Measurements from ENCODE around the gene ABI1.

ABI1 gene

DNA sequence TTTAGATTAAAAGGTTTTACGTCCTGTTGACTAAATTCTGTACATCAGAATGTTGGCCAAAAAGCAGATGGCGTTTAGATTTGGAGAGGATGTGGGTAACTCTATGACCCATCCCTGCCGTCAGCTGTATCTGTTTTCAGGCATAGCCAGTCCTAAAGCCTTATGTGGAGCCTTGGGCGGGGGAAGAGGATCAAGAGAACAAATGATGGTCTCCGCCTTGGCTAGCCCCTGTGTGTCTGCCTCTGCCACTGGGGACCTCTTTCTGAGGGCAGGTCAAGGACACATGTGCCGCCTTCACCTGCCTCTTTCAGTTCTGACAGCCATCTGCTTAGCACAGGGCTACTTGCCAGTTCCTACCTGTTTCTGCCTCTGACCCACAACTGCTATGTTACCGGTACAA lies 139.2 kb downstream of the ABI1 start:
- in situ Hi-C loops (cut with MboI; ENCODE audit: low sequenced_read_pairs), result no loop called here

DNA sequence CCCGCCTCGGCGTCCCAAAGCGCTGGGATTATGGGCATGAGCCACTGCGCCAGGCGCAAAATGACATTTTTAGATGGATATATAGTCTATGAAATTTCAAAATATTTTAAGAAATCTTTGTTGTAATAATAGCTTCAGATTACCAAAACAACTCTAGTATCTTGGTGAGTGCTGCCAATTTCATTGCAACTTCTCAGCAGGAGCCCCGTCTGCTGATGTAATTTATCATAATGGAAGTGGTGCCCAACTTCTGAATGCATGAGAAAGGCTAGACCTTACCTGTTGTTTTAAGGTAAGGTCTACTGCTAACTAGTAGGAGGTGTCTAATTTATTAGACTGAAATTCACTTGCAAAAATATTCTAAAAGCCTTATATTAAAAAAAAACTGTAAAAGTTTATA lies 143.3 kb downstream of the ABI1 start:
- in situ Hi-C loops (cut with MboI; ENCODE audit: low sequenced_read_pairs), result no loop called here

DNA sequence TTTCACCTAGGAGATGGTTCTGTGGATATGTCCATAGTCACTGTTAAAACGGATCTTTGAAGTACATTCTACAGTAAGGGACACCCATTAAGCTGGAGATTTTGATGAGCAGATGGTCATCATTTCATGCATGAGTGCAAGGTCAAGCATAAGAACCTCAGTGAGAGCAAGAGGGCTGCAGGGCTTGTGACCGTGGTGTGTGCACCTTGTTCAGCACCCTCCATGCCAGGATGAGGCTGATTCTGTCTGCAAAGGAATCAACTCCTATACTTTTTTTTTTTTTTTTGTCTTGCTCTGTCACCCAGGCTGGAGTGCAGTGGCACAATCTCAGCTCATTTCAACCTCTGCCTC lies 145.6 kb downstream of the ABI1 start:
- in situ Hi-C loops (cut with MboI; ENCODE audit: low sequenced_read_pairs), result no loop called here

DNA sequence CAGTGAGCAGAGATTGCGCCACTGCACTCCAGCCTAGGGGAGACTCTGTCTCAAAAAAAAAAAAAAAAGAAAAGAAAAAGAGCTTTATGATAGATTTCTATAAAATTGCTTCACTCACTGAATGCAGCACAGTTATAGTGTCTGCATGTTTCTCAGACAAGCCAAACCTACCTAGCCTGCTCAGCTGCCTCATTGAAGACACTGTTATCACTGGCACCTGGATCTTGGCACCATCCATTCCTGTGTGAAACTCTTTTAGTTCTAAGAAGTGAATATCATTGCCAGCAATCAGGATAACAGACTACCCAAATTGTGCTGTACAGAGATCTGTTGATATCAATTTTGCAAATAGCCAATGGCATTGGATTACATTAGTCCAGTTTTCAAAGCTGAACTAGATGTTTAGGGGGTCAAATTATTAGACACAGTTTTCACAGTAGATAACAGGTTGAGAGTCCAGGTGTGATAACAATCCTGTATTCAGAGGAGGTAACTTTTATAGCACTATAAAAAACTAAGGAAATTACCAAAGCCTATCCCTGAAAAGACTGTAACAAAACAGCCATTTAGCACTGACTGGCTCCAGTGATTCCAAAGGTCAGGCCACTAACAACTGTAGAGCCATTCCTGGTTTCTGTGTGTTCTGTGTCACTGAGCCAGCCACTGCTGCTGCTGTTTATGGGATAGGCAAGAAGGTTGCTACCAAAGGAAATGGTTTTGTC lies 146.2 kb downstream of the ABI1 start:
- in situ Hi-C loops (cut with MboI; ENCODE audit: low sequenced_read_pairs), result no loop called here

DNA sequence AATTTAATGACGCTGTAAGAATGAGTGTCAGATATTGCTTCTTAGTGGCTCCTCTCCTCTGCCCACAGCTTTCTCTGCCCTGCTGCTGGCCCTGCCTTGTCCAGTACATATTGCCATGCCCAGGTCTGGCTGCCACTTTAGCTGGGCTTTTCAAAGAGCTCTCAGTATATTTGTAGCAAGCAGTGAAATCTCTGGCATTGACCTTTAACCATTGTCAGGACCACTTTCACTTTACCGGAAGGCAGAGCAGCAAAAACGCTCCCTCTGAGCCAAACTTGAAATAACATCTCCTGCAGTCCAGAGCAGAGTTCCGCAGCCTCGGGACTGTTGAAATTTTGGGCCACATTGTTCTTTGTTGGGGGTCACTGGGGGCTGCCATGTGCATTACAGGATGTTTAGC lies 149.4 kb downstream of the ABI1 start:
- in situ Hi-C loops (cut with MboI; ENCODE audit: low sequenced_read_pairs), result no loop called here

DNA sequence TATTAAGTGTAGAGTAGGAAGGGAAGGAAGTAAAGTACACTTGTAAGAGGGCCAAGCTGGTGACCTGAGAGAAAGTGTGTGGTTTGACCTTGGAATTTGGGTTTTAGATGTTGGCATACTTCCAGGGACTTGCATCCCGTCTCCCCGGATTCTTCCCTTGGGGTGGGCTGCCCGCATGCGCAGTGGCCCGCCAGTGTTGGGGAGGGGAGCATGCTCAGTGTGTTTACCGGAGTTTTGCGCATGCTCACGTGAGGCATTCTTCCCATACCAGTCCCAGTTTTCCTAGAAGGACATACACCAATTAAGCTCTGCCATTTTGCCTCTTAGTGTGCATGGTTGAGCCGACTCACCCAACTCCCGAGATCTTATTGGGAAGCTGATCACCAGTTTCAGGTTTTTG lies 153.8 kb downstream of the ABI1 start:
- in situ Hi-C loops (cut with MboI; ENCODE audit: low sequenced_read_pairs), result no loop called here

DNA sequence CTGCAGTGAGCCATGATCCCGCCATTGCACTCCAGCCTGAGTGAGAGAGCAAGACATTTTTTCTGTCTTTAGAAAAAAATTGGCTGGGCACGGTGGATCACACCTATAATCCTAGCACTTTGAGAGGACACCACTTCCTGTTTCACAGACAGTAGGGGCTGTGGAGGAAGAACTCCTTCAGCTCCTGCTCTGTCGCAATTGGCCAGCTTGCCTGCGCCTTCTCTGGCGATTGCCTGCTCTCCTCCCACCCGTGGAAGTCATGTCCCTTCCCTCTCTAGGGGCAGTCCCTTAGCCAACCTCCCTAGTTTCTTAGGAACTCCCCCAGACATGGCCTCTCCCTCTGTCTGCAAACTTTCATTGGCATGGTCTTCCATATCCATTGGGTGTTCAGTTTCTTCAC lies 154.6 kb downstream of the ABI1 start:
- in situ Hi-C loops (cut with MboI; ENCODE audit: low sequenced_read_pairs), result no loop called here

DNA sequence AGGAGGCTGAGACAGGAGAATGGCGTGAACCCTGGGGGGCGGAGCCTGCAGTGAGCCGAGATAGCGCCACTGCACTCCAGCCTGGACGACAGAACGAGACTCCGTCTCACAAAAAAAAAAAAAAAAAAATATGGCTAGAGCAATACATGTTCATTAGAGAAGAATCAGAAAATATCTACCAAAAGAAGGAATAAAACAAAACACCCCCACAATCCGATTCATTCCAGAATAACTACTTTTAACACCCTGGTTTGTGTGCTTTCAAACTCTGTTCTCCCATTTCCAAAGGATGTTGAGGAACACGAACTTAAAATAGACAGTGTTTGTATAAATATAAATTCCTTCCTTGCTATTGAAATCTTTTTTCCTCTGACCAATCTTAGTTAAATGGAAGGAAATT lies 156.8 kb downstream of the ABI1 start:
- in situ Hi-C loops (cut with MboI; ENCODE audit: low sequenced_read_pairs), result no loop called here

DNA sequence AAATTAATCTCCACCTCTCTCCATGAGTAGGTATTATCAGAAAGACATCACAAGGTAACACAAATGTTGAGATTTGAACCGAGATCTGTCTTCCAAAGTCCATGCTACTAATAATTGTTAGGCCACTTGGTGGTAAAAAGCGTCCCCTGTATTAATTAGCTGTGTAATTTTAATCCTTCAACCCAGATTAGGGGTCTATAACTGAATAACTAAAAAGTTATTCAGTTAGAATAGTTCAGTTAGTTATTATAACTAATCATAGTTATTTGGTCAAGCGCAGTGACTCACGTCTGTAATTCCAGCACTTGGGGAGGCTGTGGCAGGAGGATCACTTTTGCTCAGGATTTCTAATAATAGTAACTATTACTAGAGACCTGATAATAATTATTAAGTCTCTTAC lies 157.7 kb downstream of the ABI1 start:
- in situ Hi-C loops (cut with MboI; ENCODE audit: low sequenced_read_pairs), result no loop called here

DNA sequence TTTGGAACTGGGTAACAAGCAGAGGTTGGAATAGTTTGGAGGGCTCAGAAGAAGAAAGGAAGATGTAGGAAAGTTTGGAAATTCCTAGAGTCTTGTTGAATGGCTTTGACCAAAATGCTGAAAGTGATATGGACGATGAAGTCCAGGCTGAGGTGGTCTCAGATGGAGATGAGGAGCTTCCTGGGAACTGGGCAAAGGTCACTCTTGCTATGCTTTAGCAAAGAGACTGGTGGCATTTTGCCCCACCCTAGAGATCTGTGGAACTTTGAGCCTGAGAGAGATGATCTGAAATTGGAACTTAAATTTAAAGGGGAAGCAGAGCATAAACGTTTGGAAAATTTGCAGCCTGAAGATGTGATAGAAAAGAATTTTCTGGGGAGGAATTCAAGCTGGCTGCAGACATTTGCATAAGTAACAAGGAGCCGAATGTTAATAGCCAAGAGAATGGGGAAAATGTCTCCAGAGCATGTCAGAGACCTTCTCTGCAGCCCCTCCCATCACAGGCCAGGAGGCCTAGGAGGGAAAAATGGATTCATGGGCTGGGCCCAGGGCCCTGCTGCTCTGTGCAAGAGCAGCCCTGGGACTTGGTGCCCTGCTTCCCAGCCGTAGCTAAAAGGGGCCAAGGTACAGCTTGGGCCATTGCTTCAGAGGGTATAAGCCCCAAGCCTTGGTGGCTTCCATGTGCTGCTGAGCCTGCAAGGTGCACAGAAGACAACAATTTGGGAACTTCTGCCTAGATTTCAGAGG lies 159.7 kb downstream of the ABI1 start:
- in situ Hi-C loops (cut with MboI; ENCODE audit: low sequenced_read_pairs), result no loop called here

DNA sequence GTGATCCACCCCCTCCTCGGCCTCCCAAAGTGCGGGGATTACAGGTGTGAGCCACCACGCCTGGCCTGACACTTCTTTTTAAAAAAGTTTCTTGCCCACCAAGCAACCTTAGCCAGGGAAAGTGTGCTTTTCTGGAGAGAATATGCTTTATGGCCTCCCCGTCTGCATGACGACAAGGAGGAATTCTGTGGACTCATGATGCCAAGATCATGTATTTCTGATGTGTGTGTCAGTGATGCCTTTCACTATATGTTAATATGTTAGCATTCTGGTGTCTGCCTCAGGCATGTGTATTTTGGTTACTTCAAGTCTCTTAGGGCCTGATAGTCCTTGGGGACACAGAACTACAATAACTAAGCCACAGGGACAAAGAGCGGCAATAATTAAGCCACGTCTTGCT lies 161.1 kb downstream of the ABI1 start:
- in situ Hi-C loops (cut with MboI; ENCODE audit: low sequenced_read_pairs), result no loop called here

DNA sequence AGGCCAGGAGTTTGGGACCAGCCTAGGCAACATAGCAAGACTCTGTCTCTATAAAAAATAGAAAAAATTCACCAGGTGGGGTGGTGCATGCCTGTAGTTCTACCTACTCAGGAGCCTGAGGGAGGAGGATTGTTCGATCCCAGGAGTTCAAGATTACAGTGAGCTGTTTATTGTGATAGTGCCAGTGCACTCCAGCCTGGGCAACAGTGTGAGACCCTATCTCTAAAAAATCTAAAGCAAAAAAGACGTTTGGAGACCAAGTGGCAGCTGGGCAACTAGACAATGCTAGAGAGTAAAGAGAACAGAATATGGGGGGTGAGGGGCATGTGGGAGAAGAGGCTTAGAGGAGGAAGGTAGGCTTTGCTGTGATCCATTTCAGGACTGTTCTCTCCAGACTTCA lies 161.8 kb downstream of the ABI1 start:
- in situ Hi-C loops (cut with MboI; ENCODE audit: low sequenced_read_pairs), result no loop called here

DNA sequence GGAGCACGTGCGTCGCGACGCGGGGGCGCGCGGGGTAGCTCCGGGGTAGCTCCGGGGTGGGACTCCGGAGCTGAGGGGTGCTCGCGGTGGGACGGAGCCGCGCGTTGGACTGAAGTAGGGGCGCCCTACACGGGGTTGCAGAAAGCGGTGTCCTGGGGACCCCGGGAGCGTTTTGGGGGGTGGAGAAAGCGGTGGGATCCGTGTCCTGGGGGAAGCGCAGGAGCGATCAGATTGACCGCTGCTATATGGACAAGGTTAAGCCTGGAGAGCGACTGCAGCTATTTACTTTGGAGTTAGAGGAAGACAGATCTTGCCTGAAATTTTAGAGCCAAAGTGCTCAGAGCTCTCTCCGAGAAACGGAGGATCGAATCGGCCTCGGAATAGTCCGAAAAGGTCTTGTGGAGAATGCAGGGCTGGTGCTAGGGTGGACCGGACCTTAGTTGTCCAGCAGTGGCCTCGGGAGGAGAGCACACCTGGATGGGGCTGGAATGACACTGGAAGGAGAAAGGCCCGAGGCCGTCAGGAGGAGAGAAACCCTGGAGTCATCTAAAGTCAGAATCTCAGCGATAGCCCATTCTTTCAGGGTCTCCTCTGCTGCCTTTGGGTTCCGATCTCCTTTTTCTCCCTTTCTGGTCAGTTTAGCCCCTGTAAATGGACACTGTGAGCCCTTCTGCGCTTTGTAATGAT lies 162.7 kb downstream of the ABI1 start:
- in situ Hi-C loops (cut with MboI; ENCODE audit: low sequenced_read_pairs), result no loop called here

DNA sequence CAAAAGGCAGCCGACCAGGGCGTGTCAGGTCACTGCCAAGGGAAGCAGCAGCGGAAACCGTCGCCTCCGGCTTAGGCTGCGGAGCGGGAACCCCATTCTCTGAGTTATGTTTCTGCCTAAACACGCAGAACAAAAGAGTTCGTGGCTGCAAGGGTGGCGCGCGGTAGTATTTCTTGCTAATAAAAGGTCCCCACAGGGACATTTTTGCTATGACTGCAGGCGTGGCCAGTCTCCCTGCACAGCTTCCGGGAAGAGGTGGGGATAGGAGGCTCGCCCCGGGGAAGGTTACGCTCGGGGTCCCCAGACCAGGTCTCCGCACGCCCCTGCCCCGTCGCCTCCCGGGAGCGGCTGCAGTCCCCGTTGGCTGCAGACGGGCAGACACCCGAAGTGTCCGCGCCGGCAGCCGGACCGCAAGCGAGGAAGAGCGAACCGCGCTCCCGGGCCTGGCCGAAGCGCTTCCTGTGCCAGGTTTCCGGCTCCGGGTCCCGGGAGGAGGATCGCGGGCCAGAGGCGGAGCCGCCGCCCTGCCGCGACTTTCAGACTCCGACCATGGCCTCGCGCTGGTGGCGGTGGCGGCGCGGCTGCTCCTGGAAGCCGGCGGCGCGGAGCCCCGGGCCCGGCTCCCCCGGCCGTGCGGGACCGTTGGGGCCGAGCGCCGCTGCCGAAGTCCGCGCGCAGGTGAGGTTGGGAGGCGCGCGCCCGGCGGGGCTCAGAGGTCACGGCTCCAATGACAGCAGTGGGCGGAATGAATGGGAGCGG lies 163.4 kb downstream of the ABI1 start, which contains the start of gene PDSS1:
TSS of gene PDSS1 (plus strand) at position 539 of the 759 bp plus-strand sequence. CDS start at position 550, 11 bp downstream.
- in situ Hi-C loops (cut with MboI; ENCODE audit: low sequenced_read_pairs), result no loop called here

DNA sequence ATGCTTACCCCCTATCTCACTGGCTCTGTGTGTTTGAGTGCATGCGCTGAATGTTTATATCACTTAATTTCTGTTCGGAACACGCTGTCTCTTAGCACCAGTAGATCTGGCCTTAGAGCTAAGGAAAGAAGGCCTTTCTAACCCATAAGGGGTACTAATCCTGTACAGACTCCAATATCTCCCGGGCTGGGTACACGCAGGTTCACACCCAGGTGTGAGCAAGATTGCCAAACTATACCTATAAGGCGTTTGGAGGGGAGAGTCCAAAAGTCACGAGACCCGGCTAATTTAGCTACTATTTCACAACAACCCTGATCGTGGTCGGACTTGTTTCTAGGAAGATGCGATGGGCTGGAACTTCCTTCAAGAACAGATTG lies 164.0 kb downstream of the ABI1 start:
- in situ Hi-C loops (cut with MboI; ENCODE audit: low sequenced_read_pairs), result no loop called here
